HG03039 (cell line): Measurements from ENCODE around the gene TUSC2.
A peak's percentile ranks its signal among the peaks of the same experiment; 100 is the strongest.

Source experiments
- ATAC-seq: cut with Tn5 transposase; IDR thresholded peaks from one replicate; pipeline ENCODE4 v1.9.1; 2021; ENCODE audit warnings: mild to moderate bottlenecking, moderate library complexity; ENCODE audit not compliant: unreplicated experiment

Gene TUSC2

GRCh38 chr3:50354850-50355249 lies 26.8 kb upstream of the TUSC2 start:
- ATAC-seq: no peak

GRCh38 chr3:50354186-50354764 lies 26.3 kb upstream of the TUSC2 start:
- ATAC-seq: no peak

GRCh38 chr3:50353245-50354004 lies 25.4 kb upstream of the TUSC2 start:
- ATAC-seq: no peak

- no peak for ATAC-seq
These were observed 24.8 kb upstream of the TUSC2 start for GRCh38 chr3:50352781-50353180.

GRCh38 chr3:50351323-50351697 lies 23.3 kb upstream of the TUSC2 start:
- no peak for ATAC-seq

- ATAC-seq: peak; percentile 76
These were observed 22.7 kb upstream of the TUSC2 start, which contains the start of the genes CYB561D2 and NPRL2 for GRCh38 chr3:50350527-50351322. CYB561D2 (plus strand) TSS chr3:50350862; CDS start chr3:50351434, 572 bp downstream. NPRL2 (minus strand) TSS chr3:50350775; CDS start chr3:50350652, 123 bp downstream.

GRCh38 chr3:50350213-50350526 lies 22.1 kb upstream of the TUSC2 start:
- ATAC-seq: no peak

- no peak for ATAC-seq
These were observed 19.3 kb upstream of the TUSC2 start for GRCh38 chr3:50347187-50347813.

GRCh38 chr3:50345586-50346234 lies 17.7 kb upstream of the TUSC2 start, which contains the start of gene ZMYND10:
ZMYND10 (minus strand) TSS chr3:50345732; CDS start chr3:50345579, 153 bp downstream.
- ATAC-seq: no peak

GRCh38 chr3:50345008-50345407 lies 17.0 kb upstream of the TUSC2 start:
- ATAC-seq: no peak

GRCh38 chr3:50342813-50343633 lies 15.0 kb upstream of the TUSC2 start:
- no peak for ATAC-seq

- ATAC-seq: no peak
These were observed 14.1 kb upstream of the TUSC2 start for GRCh38 chr3:50341996-50342650.

- ATAC-seq: no peak
These were observed 13.5 kb upstream of the TUSC2 start for GRCh38 chr3:50341537-50341936.

- ATAC-seq: no peak
These were observed 12.7 kb upstream of the TUSC2 start, which contains the start of gene RASSF1 for GRCh38 chr3:50340448-50341329. RASSF1 (minus strand) TSS chr3:50340836; CDS start chr3:50340805, 31 bp downstream.

GRCh38 chr3:50340147-50340447 lies 12.1 kb upstream of the TUSC2 start:
- no peak for ATAC-seq

GRCh38 chr3:50339485-50340146 lies 11.6 kb upstream of the TUSC2 start:
- ATAC-seq: no peak

- ATAC-seq: no peak
These were observed 10.9 kb upstream of the TUSC2 start for GRCh38 chr3:50338965-50339364.
